B cell (primary cell): Measurements from ENCODE around the gene IGF1R. TPM values are rescaled to one million over a fixed set of nuclear protein-coding genes. Genes with fewer than 3 reads are reported as not detected.

Experiments
- ATAC-seq: fragments of 200-7000 bp; cut with Tn5 transposase; one replicate; pipeline ENCODE4 v1.10.0; 2021; ENCODE audit warnings: low read depth, mild to moderate bottlenecking, moderate number of reproducible peaks, moderate library complexity
- CTCF ChIA-PET: fragments of 350-600 bp; sonication (Branson Sonifier 250); formaldehyde crosslinking; loops from one replicate; lab custom pipeline; 2021; ENCODE audit warnings: antibody characterized with exemption, inconsistent platforms; lab: Charles Lee
- POLR2A ChIA-PET: fragments of 350-600 bp; sonication (Branson Sonifier 250); formaldehyde crosslinking; loops from one replicate; lab custom pipeline; 2021; ENCODE audit warnings: antibody characterized with exemption; lab: Charles Lee
- DNase-seq: peaks from one replicate; pipeline ENCODE4 v3.0.0; 2013
- H2AFZ ChIP-seq: 2 replicates; pipeline ENCODE4 v1.6.1; 2012; ENCODE audit warnings: mild to moderate bottlenecking, low read depth, low read length; ENCODE audit not compliant: insufficient read depth, poor library complexity, severe bottlenecking
- H3K27ac ChIP-seq, 2 donors: 1 replicate in 1 of 2; 2 replicates in 1 of 2; pipeline ENCODE4 v1.5.1; 2012 to 2013; ENCODE audit warnings: low read length in 2 of 2, mild to moderate bottlenecking in 2 of 2, moderate library complexity in 1 of 2
- H3K27me3 ChIP-seq, 4 experiments: fragments of 200-600 bp in 1 of 4; sonication (generic) in 1 of 4; replicated peaks in 1 of 4; 1 replicate in 2 of 4; 2 replicates in 2 of 4; pipeline versions ENCODE4 v1.6.1 to v1.7.0; 2013 to 2016; ENCODE audit warnings: low read length in 3 of 4, mild to moderate bottlenecking in 2 of 4, mixed read lengths in 1 of 4, moderate library complexity in 1 of 4; ENCODE audit not compliant: insufficient read depth in 4 of 4, control insufficient read depth in 3 of 4; ENCODE audit errors: control extremely low read depth in 1 of 4
- H3K36me3 ChIP-seq, 2 experiments: replicated peaks in 1 of 2; 1 replicate in 1 of 2; 2 replicates in 1 of 2; pipeline versions ENCODE4 v1.6.1 to v1.7.1; 2013; ENCODE audit warnings: low read length in 1 of 2; ENCODE audit not compliant: insufficient read depth in 2 of 2, control insufficient read depth in 1 of 2; ENCODE audit errors: control extremely low read depth in 1 of 2, extremely low read depth in 1 of 2
- H3K4me1 ChIP-seq, 2 donors: fragments of 200-600 bp in 1 of 2; sonication (generic) in 1 of 2; 1 replicate in 1 of 2; 2 replicates in 1 of 2; pipeline versions ENCODE4 v1.5.1 to v1.6.1; 2013 to 2017; ENCODE audit warnings: low read length in 2 of 2; ENCODE audit not compliant: control insufficient read depth in 2 of 2, insufficient read depth in 2 of 2
- H3K4me2 ChIP-seq: replicated peaks from 2 replicates; pipeline ENCODE3; 2012; ENCODE audit warnings: mild to moderate bottlenecking, low read depth, low read length; ENCODE audit not compliant: poor library complexity, severe bottlenecking
- H3K4me3 ChIP-seq, 5 experiments: fragments of 200-600 bp in 1 of 5; sonication (generic) in 1 of 5; 1 replicate in 3 of 5; 2 replicates in 2 of 5; pipeline versions ENCODE4 v1.5.1 to v1.7.0; 2011 to 2016; ENCODE audit warnings: low read length in 4 of 5, mild to moderate bottlenecking in 4 of 5, low read depth in 2 of 5, control low read depth in 1 of 5, moderate library complexity in 1 of 5; ENCODE audit not compliant: insufficient read depth in 1 of 5; ENCODE audit errors: control extremely low read depth in 1 of 5, extremely low read depth in 1 of 5
- H3K79me2 ChIP-seq: fragments of 200-600 bp; sonication (generic); one replicate; pipeline ENCODE4 v1.6.0; 2016; ENCODE audit warnings: low read length; ENCODE audit not compliant: control insufficient read depth, insufficient read depth
- H3K9ac ChIP-seq: fragments of 200-600 bp; sonication (generic); 2 replicates; pipeline ENCODE4 v1.6.1; 2017; ENCODE audit warnings: mild to moderate bottlenecking, low read length, moderate library complexity
- H3K9me3 ChIP-seq, 3 donors: one replicate each; pipeline versions ENCODE4 v1.6.1 to v1.7.1; 2013; ENCODE audit warnings: low read length in 2 of 3; ENCODE audit not compliant: control insufficient read depth in 2 of 3, insufficient read depth in 1 of 3; ENCODE audit errors: control extremely low read depth in 1 of 3
- H4K20me1 ChIP-seq: 2 replicates; pipeline ENCODE4 v1.6.0; 2012; ENCODE audit warnings: mild to moderate bottlenecking, low read length; ENCODE audit not compliant: insufficient read depth, control insufficient read depth, poor library complexity, severe bottlenecking
- H3K27ac Mint-ChIP-seq: one replicate; pipeline ENCODE4 v1.8.0; 2021; ENCODE audit warnings: mixed read lengths
- H3K27me3 Mint-ChIP-seq: one replicate; pipeline ENCODE4 v1.8.0; 2021; ENCODE audit warnings: mixed read lengths
- H3K4me1 Mint-ChIP-seq: one replicate; pipeline ENCODE4 v1.8.0; 2021; ENCODE audit warnings: mixed read lengths
- H3K4me3 Mint-ChIP-seq: one replicate; pipeline ENCODE4 v1.8.0; 2021; ENCODE audit warnings: mixed read lengths
- H3K9me3 Mint-ChIP-seq: one replicate; pipeline ENCODE4 v1.8.0; 2022; ENCODE audit warnings: mixed read lengths; ENCODE audit not compliant: insufficient read depth
- CTCF ChIP-seq: fragments of 200-600 bp; IDR thresholded peaks from one replicate; pipeline ENCODE4 v1.8.0; 2022; ENCODE audit warnings: antibody characterized with exemption, mild to moderate bottlenecking
- EZH2 ChIP-seq: IDR thresholded peaks from 2 replicates; pipeline ENCODE4 v1.6.1; 2012; ENCODE audit warnings: borderline replicate concordance, low read depth, mild to moderate bottlenecking, moderate library complexity, low read length; ENCODE audit not compliant: insufficient read depth, poor library complexity, severe bottlenecking
- WGBS: methylation state at CpG from one replicate; pipeline ENCODE4 v1.1.5; 2013; ENCODE audit warnings: missing lambda C conversion rate; ENCODE audit not compliant: insufficient coverage; 5-methylcytosine and 5-hydroxymethylcytosine counted together
- intact Hi-C: fragments of 100-400 bp; cut with micrococcal nuclease; formaldehyde crosslinking; loops from one replicate; pipeline ENCODE4 v1.10.0; 2022
- polyA plus RNA-seq: library from polyadenylated mRNA; depleted of rRNA; stranded (reverse); fragments of >200 nt; gene quantifications from 2 replicates; pipeline ENCODE4 v1.2.3, GENCODE V29; 2012
- total RNA-seq, 2 donors: library from RNA; stranded (reverse); fragments of 120-200 nt in 1 of 2; gene quantifications; 1 replicate in 1 of 2; 2 replicates in 1 of 2; pipeline versions ENCODE4 v1.2.3 to v1.2.4, GENCODE V29; 2013 to 2022

IGF1R gene
- total and polyA plus RNA-seq, 2 donors (not counting 1 experiment from before 2014, with no cell fraction given) = 5.4 to 23.1 TPM

- intact Hi-C loops = no loop called here
- ChIA-PET CTCF (no interaction called here), POLR2A (no interaction called here)
These were observed 304.1 kb downstream of the IGF1R start for GRCh38 chr15:98952381-98952803.

More at GRCh38 chr15:98952381-98952803, 304.1 kb downstream of the IGF1R start:
- no peaks in the 10 kb centered on the region for H3K9me3 ChIP-seq
- no peaks in the 10 kb centered on the region for H4K20me1 ChIP-seq
- H3K4me2 ChIP-seq = no peak overlapping the region
- Mint-ChIP-seq H3K9me3 (no peaks in the 10 kb centered on the region), H3K27ac (no peak overlapping the region), H3K27me3 (no peaks in the 10 kb centered on the region), H3K4me3 (no peak overlapping the region), H3K4me1 (no peaks in the 10 kb centered on the region)
- ATAC-seq (no peak), DNase-seq (no peak)
- no peaks in the 10 kb centered on the region for H3K79me2 ChIP-seq
- no peak overlapping the region for H3K4me3 ChIP-seq
- no peaks in the 10 kb centered on the region for H3K4me1 ChIP-seq
- WGBS = 8% methylated on average over 5 of the region's 6 CpGs
- H3K36me3 ChIP-seq = peaks cover 0 to 6% of the 10 kb centered on the region in 2 experiments
- no peak overlapping the region for H2AFZ ChIP-seq
- TF ChIP-seq CTCF (no peak), EZH2 (no peak)
- H3K27ac ChIP-seq = no peak overlapping the region
- no peak overlapping the region for H3K9ac ChIP-seq
- no peaks in the 10 kb centered on the region for H3K27me3 ChIP-seq
